Fibroblast of pulmonary artery (primary cell): Measurements from ENCODE around the gene PATJ.

Experiments
- DNase-seq: peaks from one replicate; pipeline ENCODE4 v3.0.0-alpha.2; 2010; ENCODE audit warnings: low read depth
- H3K4me3 ChIP-seq: replicated peaks from 2 replicates; pipeline ENCODE4 v1.5.1; 2011; ENCODE audit warnings: low read depth, mild to moderate bottlenecking, control low read depth, low read length, moderate library complexity
- CTCF ChIP-seq: IDR thresholded peaks from 2 replicates; pipeline ENCODE4 v1.5.1; 2011; ENCODE audit warnings: mild to moderate bottlenecking, control low read depth, low read length, inconsistent platforms; ENCODE audit errors: missing control alignments

PATJ gene

DNA sequence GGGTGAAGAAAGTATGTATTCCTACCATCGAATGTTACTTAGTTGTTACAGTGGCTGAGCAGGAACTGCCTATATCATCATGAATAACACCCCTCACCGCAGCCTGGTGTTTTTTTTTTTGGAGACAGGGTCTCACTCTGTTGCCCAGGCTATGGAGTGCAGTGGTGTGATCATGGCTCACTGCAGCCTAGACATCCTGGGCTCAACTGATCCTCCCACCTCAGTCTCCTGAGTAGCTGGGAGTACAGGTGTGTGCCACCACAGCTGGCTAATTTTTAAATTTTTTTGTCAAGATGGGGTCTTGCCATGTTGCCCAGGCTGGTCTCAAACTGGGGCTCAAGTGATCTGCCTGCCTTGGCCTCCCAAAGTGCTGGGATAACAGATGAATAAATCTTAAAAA lies 7.3 kb downstream of the PATJ start:
- DNase-seq = no peak
- no peak overlapping the region for H3K4me3 ChIP-seq
- TF ChIP-seq CTCF = no peak

DNA sequence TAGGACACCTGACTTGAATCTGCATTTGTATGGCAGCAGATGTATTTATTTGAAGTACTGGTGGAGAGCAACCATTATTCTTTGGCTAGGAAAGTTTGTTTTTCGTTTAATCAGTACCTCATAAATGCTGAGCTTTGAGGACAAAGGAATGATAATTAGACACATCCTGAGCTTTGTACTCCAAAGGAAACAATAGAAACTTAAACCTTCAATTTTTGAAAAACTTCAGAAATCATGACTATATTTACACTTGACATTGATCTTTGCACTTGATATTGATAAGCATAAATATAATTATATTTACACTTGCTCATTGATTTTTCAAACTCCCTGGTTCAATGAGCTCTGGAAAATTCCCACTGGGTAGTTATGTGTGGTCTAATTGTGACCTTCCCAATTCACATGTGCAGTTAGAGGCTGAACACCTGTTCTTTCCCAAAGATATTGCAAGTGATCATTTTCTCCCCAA lies 10.7 kb downstream of the PATJ start:
- DNase-seq = no peak
- H3K4me3 ChIP-seq = no peak overlapping the region
- no peak for TF ChIP-seq CTCF

DNA sequence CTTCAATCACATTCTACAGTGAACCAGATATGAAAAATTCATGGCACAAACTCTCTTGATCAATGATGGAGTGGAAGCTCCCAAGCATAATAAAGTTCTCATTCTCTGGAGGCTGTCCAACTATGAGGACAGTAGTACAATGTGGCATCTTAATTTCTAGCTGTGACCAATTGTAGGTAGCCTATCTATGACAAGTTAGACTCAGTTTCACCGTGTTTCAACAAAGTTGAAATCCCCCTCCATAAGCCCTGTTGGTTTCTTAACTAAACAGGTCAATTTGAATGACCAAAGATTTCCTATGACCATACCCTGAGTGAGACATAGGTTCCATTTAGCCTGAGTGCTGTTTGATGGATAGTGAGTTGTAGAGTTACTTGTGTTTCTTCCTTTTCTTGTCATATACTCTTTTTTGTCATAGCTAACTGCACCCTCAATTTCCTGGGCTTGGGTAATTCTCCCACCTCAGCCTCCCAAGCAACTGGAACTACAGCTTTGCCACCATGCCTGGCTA lies 11.8 kb downstream of the PATJ start:
- DNase-seq = no peak
- no peak for TF ChIP-seq CTCF
- H3K4me3 ChIP-seq = no peak overlapping the region

DNA sequence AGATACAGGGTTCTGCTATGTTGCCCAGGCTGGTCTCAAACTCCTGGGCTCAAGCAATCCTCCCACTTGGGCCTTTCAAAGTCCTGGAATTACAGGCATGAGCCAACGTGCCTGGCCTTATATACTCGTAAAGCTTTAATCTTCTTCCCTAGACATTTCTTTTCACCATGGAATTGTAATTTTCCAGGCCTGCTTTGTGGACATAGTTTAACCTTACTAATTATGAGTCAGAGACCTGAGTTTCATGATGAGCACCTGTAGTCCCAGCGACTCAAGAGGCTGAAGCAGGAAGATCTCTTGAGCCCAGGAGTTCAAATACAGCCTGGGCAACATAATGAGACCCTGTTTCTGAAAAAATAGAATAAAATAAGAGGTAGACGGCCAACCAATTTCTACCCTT lies 12.3 kb downstream of the PATJ start:
- TF ChIP-seq CTCF = no peak
- DNase-seq = no peak
- H3K4me3 ChIP-seq = no peak overlapping the region

GRCh38 chr1:61756773-61757172 lies 14.5 kb downstream of the PATJ start:
- TF ChIP-seq CTCF = no peak
- no peak for DNase-seq
- no peak overlapping the region for H3K4me3 ChIP-seq

- DNase-seq = peak; percentile 54
These were observed 15.7 kb downstream of the PATJ start for GRCh38 chr1:61757950-61758349.

More at GRCh38 chr1:61757950-61758349, 15.7 kb downstream of the PATJ start:
- no peak overlapping the region for H3K4me3 ChIP-seq
- no peak for TF ChIP-seq CTCF
